Breast epithelium (tissue), 4 donors: Measurements from ENCODE around the gene CDH23. TPM values are rescaled to one million over a fixed set of nuclear protein-coding genes. Genes with fewer than 3 reads are reported as not detected.
"Not testable (repeated sequence)": the region's sequence is repeated elsewhere in the genome, so short reads cannot be mapped to it uniquely, and the experiment has no call there.

Source experiments
- DNase-seq, 2 donors: peaks; one replicate each; pipeline ENCODE4 v3.0.0-alpha.2; 2019; ENCODE audit warnings: low spot score in 2 of 2
- H3K27ac ChIP-seq, 2 donors: fragments of 200-600 bp; sonication (generic) in 1 of 2; one replicate each; pipeline ENCODE4 v1.5.1; 2016 to 2019; ENCODE audit warnings: mild to moderate bottlenecking in 1 of 2
- H3K27me3 ChIP-seq, 2 donors: fragments of 200-600 bp; sonication (generic) in 1 of 2; one replicate each; pipeline versions ENCODE4 v1.5.1 to v1.6.0; 2017 to 2019; ENCODE audit warnings: control low read depth in 1 of 2, mild to moderate bottlenecking in 1 of 2
- H3K36me3 ChIP-seq: fragments of 200-600 bp; one replicate; pipeline ENCODE4 v1.5.1; 2019
- H3K4me1 ChIP-seq, 2 donors: fragments of 200-600 bp; sonication (generic); one replicate each; pipeline ENCODE4 v1.5.1; 2016 to 2019; ENCODE audit warnings: control low read depth in 1 of 2
- H3K4me3 ChIP-seq, 3 donors: fragments of 200-600 bp; sonication (generic); 1 replicate in 2 of 3; 2 replicates in 1 of 3; pipeline ENCODE4 v1.5.1; 2016 to 2019; ENCODE audit warnings: mild to moderate bottlenecking in 3 of 3, moderate library complexity in 2 of 3
- H3K9me3 ChIP-seq, 2 donors: fragments of 200-600 bp; sonication (generic) in 1 of 2; one replicate each; pipeline ENCODE4 v1.5.1; 2016 to 2019; ENCODE audit warnings: control low read depth in 1 of 2
- POLR2A ChIP-seq: fragments of 450-650 bp; IDR thresholded peaks from one replicate; pipeline ENCODE4 v1.6.1; 2016; ENCODE audit warnings: antibody characterized with exemption, mild to moderate bottlenecking, moderate library complexity
- POLR2AphosphoS5 ChIP-seq, 3 donors: sonication (generic); formaldehyde crosslinking; IDR thresholded peaks; one replicate each; pipeline ENCODE4 v1.6.1; 2017; ENCODE audit warnings: antibody characterized with exemption in 3 of 3
- intact Hi-C: fragments of 100-400 bp; cut with DNase I; formaldehyde crosslinking; loops from one replicate; pipeline ENCODE4 v1.15.1; 2023; ENCODE audit warnings: low total_unique reads
- total RNA-seq, 3 donors: library from RNA; depleted of rRNA; stranded (reverse); fragments of >200 nt; gene quantifications; one replicate each; pipeline ENCODE4 v1.1.0, GENCODE V29; 2016
- TF ChIP-seq, protein P1 (sequence below), 3 donors: fragments of 450-650 bp; IDR thresholded peaks; one replicate each; pipeline ENCODE4 v1.5.1; 2016 to 2017; ENCODE audit warnings: antibody characterized with exemption in 3 of 3, mild to moderate bottlenecking in 3 of 3, moderate library complexity in 3 of 3

The CDH23 gene
- total RNA-seq, 3 donors from 2014 or later: 8.5 to 13.8 (median 11.6) TPM

DNA sequence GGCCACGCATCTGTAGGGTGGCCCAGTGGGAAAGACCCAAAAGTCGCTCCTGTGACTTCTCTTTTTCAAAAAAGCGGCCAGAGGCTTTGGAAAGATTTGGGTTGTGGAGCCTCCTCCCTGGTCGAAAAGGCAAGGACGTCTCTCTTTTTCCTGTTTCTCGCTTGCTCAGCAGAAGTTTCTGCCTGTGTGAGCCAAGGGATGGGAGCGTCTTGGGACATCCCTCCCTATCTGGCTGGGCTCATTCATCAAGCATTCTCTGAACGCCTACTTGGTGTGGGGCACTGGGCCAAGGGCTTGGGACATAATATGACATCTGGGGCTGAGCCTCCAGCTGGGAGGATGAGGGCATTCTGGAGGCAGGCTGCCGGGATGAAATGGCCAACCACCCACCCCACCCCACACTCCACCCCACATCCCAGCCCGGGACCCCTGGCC lies 201.9 kb downstream of the CDH23 start:
- Histone ChIP-seq H3K27me3 (no peaks in the 10 kb centered on the region), H3K4me1 (peaks cover 8 to 11% of the 10 kb centered on the region in 2 donors), H3K9me3 (no peaks in the 10 kb centered on the region), H3K4me3 (peak overlapping the region in 1 of 3 donors; percentile 39), H3K36me3 (no peaks in the 10 kb centered on the region), H3K27ac (peak overlapping the region; percentile 80 to 91)
- DNase-seq: peak in 1 of 2 donors; percentile 87
- intact Hi-C loops: no loop called here
- TF ChIP-seq POLR2A: no peak
- TF ChIP-seq, protein P1, sequence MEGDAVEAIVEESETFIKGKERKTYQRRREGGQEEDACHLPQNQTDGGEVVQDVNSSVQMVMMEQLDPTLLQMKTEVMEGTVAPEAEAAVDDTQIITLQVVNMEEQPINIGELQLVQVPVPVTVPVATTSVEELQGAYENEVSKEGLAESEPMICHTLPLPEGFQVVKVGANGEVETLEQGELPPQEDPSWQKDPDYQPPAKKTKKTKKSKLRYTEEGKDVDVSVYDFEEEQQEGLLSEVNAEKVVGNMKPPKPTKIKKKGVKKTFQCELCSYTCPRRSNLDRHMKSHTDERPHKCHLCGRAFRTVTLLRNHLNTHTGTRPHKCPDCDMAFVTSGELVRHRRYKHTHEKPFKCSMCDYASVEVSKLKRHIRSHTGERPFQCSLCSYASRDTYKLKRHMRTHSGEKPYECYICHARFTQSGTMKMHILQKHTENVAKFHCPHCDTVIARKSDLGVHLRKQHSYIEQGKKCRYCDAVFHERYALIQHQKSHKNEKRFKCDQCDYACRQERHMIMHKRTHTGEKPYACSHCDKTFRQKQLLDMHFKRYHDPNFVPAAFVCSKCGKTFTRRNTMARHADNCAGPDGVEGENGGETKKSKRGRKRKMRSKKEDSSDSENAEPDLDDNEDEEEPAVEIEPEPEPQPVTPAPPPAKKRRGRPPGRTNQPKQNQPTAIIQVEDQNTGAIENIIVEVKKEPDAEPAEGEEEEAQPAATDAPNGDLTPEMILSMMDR (IDR thresholded peaks at IDR 0.05): no peak
- peak; percentile 37 to 71 (median 45) for TF ChIP-seq POLR2AphosphoS5 (IDR thresholded peaks at IDR 0.05)

DNA sequence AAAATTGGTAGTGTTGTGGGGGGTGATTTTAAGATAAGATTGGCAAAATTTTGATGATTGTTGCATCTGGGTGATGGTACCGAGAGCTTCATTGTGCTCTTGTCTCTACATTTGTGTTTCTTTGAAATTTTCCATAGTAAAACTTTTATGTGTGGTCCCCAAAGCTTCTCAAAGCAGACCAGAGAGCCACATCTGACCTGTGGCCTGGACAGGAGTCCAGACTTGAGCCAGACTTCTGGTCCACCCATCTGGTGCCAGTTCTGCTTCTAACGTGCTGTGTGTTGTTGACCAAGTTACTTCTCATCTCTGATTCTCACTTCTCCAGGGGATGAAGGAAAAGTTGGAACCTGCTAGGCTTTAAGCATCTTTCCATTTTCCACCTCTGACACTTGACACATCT lies 202.8 kb downstream of the CDH23 start:
- DNase-seq: no peak
- intact Hi-C loops: no loop called here
- Histone ChIP-seq H3K27me3 (no peaks in the 10 kb centered on the region), H3K4me1 (peaks cover 8 to 11% of the 10 kb centered on the region in 2 donors), H3K9me3 (no peaks in the 10 kb centered on the region), H3K36me3 (no peaks in the 10 kb centered on the region), H3K4me3 (no peak overlapping the region), H3K27ac (peak overlapping the region; percentile 80 to 91)
- TF ChIP-seq POLR2AphosphoS5 (IDR thresholded peaks at IDR 0.05) (no peak), POLR2A (no peak)
- TF ChIP-seq, protein P1 (IDR thresholded peaks at IDR 0.05): no peak

DNA sequence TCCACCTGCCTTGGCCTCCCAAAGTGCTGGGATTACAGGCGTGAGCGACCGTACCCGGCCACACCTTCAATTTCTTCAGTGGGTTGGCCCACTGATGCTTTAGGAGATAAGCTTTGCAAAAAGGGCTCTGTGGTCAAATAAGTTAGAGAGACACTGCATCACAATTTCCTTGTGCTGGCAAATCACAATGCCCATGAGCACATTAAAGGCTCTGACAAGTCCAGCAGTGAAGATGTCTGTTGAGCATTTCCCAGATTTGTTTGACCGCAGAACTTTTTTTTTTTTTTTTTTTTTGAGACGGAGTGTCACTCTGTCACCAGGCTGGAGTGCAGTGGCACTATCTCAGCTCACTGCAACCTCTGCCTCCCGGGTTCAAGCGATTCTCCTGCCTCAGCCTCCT lies 203.5 kb downstream of the CDH23 start:
- DNase-seq, intact Hi-C loops, H3K9me3 ChIP-seq, H3K27me3 ChIP-seq, H3K36me3 ChIP-seq, H3K4me3 ChIP-seq: not testable (repeated sequence)
- peaks cover 8 to 11% of the 10 kb centered on the region in 2 donors for H3K4me1 ChIP-seq
- H3K27ac ChIP-seq: peak overlapping the region in 1 of 2 donors; percentile 66

DNA sequence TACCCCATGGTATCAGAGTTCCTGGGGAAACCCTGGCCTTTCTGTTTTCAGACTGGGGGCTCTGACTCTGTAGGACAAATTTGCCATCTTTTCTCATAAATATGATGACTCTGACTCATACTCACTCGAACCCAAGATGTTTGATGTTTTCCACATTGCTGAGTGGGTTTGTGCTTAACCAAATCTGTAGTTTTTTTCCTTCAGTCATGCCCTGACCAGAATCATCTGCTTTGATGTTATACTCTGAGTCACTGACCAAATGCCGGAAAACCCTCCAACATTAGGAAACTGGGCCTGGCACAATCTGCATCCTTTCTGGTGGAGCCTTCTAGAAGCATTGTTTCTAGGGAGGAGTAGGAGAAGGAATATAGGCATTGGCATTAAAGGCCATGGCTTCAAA lies 204.1 kb downstream of the CDH23 start:
- intact Hi-C loops: no loop called here
- no peaks in the 10 kb centered on the region for H3K9me3 ChIP-seq
- TF ChIP-seq POLR2A: no peak
- TF ChIP-seq POLR2AphosphoS5 (IDR thresholded peaks at IDR 0.05): no peak
- TF ChIP-seq, protein P1 (IDR thresholded peaks at IDR 0.05): no peak
- H3K27ac ChIP-seq: peak overlapping the region in 1 of 2 donors; percentile 66
- H3K4me3 ChIP-seq: no peak overlapping the region
- H3K4me1 ChIP-seq: peaks cover 8 to 11% of the 10 kb centered on the region in 2 donors
- DNase-seq: no peak
- no peaks in the 10 kb centered on the region for H3K36me3 ChIP-seq
- H3K27me3 ChIP-seq: no peaks in the 10 kb centered on the region

DNA sequence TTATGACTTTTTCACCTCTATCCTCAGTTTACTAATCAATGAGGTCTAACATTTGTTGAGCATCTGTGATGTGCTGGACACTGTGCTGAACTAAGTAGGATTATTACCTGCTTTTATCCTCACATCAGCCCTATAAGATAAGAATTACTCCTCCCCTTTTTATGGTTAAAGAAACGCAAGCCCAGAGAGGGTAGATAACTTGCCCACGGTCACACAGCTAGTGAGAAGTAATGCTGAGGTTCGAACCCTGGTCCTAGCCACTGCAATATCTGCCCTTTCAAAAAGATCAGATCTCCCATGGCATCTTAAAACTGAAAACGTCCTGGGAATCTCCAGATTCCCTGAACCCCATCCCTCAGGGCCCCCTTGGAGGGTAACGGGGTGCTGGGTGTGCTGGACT lies 204.6 kb downstream of the CDH23 start:
- no peaks in the 10 kb centered on the region for H3K9me3 ChIP-seq
- peak overlapping the region in 1 of 2 donors; percentile 66 for H3K27ac ChIP-seq
- TF ChIP-seq POLR2A: no peak
- TF ChIP-seq POLR2AphosphoS5 (IDR thresholded peaks at IDR 0.05): no peak
- TF ChIP-seq, protein P1 (IDR thresholded peaks at IDR 0.05): no peak
- H3K27me3 ChIP-seq: no peaks in the 10 kb centered on the region
- no peaks in the 10 kb centered on the region for H3K36me3 ChIP-seq
- DNase-seq: no peak
- no peak overlapping the region for H3K4me3 ChIP-seq
- intact Hi-C loops: no loop called here
- H3K4me1 ChIP-seq: peaks cover 8 to 11% of the 10 kb centered on the region in 2 donors

DNA sequence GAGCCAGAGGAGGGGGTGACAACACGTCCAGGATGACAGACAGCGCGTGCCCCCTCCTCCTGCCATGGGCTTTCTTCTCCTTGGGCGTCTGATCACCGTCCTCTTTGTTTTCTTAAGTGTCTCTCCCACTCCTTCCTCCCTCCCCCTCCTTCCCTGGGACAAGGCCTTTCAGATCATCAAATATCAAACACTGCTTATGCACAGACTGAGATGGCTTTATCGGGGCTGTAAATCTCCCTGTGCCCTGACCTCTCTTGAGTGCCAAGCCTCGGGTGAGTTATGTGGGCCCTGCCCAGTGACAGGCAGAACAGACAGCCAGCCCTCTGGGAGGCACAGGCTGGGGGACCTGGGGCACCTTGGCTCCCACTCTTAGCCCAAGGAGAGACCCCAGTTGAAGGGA lies 206.4 kb downstream of the CDH23 start:
- Histone ChIP-seq H3K27me3 (no peaks in the 10 kb centered on the region), H3K9me3 (no peaks in the 10 kb centered on the region), H3K4me1 (peaks cover 3 to 9% of the 10 kb centered on the region in 2 donors), H3K36me3 (no peaks in the 10 kb centered on the region), H3K4me3 (no peak overlapping the region), H3K27ac (peak overlapping the region in 1 of 2 donors; percentile 19)
- intact Hi-C loops: no loop called here
- no peak for DNase-seq
- TF ChIP-seq POLR2AphosphoS5 (IDR thresholded peaks at IDR 0.05) (no peak), POLR2A (no peak)
- TF ChIP-seq, protein P1 (IDR thresholded peaks at IDR 0.05): no peak
